Osteocyte (in vitro differentiated cells): ENCODE results near the gene CCDC86. TPM values are rescaled to one million over a fixed set of nuclear protein-coding genes. Genes with fewer than 3 reads are reported as not detected.

Experiments
- DNase-seq: peaks from one replicate; pipeline ENCODE4 v3.0.0; 2021; ENCODE audit warnings: mixed read lengths; ENCODE audit not compliant: unreplicated experiment; ENCODE audit errors: extremely low spot score
- H3K27ac Mint-ChIP-seq: one replicate; pipeline ENCODE4 v1.8.0; 2021; ENCODE audit warnings: mild to moderate bottlenecking, mixed read lengths; ENCODE audit not compliant: unreplicated experiment
- H3K27me3 Mint-ChIP-seq: one replicate; pipeline ENCODE4 v1.8.0; 2021; ENCODE audit warnings: mixed read lengths; ENCODE audit not compliant: unreplicated experiment
- H3K36me3 Mint-ChIP-seq: one replicate; pipeline ENCODE4 v1.8.0; 2021; ENCODE audit warnings: mixed read lengths; ENCODE audit not compliant: unreplicated experiment
- H3K4me1 Mint-ChIP-seq: one replicate; pipeline ENCODE4 v1.8.0; 2021; ENCODE audit warnings: mixed read lengths; ENCODE audit not compliant: unreplicated experiment
- H3K4me3 Mint-ChIP-seq: one replicate; pipeline ENCODE4 v1.8.0; 2021; ENCODE audit warnings: mild to moderate bottlenecking, moderate library complexity, mixed read lengths; ENCODE audit not compliant: unreplicated experiment
- H3K9me3 Mint-ChIP-seq: one replicate; pipeline ENCODE4 v1.8.0; 2021; ENCODE audit warnings: mixed read lengths; ENCODE audit not compliant: unreplicated experiment
- total RNA-seq: library from RNA; stranded (reverse); gene quantifications from 2 replicates; pipeline ENCODE4 v1.2.1, GENCODE V29; 2021
- TF ChIP-seq, protein P1 (sequence below): fragments of 200-600 bp; sonication (generic); IDR thresholded peaks from 2 replicates; pipeline ENCODE4 v1.5.0; 2021; ENCODE audit warnings: antibody characterized with exemption, mild to moderate bottlenecking, moderate library complexity

Gene CCDC86
- total RNA-seq, 1 donor from 2014 or later: 25.9 TPM

DNA sequence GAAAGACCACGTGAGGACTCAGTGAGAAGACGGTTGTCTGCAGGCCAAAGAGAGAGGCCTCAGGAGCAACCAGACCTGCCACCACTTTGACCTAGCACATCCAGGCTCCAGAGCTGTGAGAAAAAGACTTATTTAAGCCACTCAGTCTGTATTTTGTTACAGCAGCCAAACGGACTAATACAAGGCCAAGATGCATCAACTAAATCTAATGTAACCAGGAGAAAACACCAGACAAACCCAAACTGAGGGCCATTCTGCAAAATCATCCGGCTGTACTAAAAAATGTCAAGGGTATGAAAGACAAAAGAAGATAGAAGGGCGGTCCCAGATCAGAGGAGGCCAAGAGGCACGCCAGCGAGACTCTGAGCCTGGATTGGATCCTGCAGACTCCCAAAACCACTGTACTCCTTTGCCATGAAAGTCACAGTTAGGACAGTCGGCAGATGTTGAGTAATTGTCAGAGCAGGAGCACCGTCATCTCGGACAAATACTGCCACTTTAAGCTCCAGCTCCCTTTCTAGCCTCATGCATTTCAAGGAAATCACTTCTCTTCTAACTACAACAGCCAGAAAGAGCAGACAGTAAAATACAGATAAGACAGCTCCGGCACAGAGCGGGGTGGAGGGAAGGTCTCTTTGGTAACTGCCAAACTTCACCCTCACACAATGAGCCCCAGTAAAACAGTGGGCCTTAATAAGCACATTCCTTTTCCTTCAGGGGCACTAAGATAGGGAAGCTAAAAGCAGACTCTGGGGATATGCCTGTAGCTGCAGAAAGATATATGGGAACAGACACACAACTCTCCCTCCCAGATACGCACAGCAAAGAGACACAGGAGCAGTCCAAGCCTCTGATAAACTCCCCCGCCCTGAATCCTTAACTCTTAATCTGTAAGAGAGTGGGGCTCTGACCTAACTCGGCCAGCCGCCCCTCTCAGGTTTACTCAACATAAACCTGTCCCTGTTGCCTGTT lies 21.9 kb downstream of the CCDC86 start:
- peaks cover 6% of the 10 kb centered on the region for H3K27me3 Mint-ChIP-seq
- no peak overlapping the region for H3K27ac Mint-ChIP-seq
- DNase-seq: no peak
- H3K4me1 Mint-ChIP-seq: peaks cover 28% of the 10 kb centered on the region
- TF ChIP-seq, protein P1, sequence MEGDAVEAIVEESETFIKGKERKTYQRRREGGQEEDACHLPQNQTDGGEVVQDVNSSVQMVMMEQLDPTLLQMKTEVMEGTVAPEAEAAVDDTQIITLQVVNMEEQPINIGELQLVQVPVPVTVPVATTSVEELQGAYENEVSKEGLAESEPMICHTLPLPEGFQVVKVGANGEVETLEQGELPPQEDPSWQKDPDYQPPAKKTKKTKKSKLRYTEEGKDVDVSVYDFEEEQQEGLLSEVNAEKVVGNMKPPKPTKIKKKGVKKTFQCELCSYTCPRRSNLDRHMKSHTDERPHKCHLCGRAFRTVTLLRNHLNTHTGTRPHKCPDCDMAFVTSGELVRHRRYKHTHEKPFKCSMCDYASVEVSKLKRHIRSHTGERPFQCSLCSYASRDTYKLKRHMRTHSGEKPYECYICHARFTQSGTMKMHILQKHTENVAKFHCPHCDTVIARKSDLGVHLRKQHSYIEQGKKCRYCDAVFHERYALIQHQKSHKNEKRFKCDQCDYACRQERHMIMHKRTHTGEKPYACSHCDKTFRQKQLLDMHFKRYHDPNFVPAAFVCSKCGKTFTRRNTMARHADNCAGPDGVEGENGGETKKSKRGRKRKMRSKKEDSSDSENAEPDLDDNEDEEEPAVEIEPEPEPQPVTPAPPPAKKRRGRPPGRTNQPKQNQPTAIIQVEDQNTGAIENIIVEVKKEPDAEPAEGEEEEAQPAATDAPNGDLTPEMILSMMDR: no peak
- no peaks in the 10 kb centered on the region for H3K9me3 Mint-ChIP-seq
- H3K36me3 Mint-ChIP-seq: no peaks in the 10 kb centered on the region
- no peak overlapping the region for H3K4me3 Mint-ChIP-seq

DNA sequence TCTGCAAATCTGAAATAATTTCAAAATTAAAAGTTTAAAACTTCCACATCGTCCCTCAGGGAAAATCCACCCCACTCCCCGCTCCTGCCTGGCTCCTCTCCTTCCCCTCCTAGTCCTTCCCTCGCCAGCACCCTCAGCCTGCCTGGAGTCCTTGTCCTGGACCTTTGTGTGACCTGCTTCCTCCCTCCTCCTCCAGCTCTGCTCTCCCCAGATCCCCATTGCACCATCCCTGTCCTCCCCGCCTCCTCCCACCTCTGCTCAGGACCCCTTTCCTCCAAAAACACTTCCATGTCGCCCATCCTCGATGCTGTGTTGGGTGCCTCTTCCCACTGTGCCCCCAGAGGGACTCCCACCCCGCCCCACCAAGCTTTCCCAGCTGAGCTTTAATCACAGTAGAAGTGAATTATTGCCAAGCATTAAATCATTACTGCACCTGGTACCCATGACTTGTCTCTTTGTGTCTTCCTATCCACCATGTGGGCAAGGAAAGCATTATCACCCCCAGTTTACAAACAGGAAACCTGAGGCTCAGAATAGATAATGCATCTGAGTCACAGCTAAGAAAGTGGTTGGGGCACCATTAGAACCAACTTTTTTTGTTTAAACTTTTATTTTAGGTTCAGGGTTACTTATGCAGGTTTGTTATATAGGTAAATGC lies 23.1 kb downstream of the CCDC86 start:
- Mint-ChIP-seq H3K36me3 (no peaks in the 10 kb centered on the region), H3K27me3 (peaks cover 6% of the 10 kb centered on the region), H3K27ac (no peak overlapping the region), H3K4me1 (peaks cover 22% of the 10 kb centered on the region), H3K9me3 (no peaks in the 10 kb centered on the region), H3K4me3 (no peak overlapping the region)
- TF ChIP-seq, protein P1: no peak
- no peak for DNase-seq

DNA sequence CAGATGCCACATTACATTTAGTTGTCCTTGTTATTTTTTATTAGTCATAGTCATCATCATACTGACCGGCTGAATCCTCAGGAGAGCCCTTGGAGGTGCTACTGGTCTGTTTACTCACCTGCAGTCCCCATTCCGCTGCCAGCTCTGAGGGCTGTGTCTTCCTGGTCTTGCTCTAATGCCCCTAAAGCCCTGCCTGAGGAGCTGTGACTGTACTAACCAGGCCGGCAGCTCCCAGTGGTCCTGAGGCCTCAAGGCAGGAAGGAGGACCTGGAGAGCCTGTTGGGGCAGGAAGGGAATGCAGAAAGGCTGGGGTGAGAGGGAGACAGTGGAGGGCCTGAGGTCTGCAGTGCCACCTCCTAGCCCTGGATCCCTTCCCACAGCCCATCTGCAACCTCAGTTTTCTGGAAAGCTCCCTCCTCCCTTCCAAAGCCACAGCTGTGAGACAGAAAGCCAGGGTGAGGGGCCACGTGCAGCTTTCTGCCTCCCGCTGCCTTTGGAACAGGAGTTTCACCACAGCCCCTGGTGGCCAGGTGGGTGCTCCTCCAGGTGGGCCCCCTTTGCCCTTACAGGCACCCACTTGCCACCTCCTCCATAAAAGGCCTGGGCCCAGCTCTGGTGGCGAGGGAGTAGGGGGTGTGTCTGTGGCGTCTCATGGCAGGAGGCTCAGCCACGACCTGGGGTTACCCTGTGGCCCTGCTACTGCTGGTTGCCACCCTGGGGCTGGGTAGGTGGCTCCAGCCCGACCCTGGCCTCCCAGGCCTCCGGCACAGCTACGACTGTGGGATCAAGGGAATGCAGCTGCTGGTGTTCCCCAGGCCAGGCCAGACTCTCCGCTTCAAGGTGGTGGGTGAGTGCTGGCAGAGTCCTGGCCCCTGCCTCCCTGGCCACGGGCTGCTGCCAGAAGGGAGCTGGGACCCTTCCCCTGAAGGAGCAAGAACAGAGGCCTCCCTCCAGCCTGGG lies 25.3 kb downstream of the CCDC86 start, which contains the start of gene ZP1:
Gene ZP1 (plus strand): TSS at position 632 of the 960 bp plus-strand sequence. CDS start 20 bp downstream, at position 652.
- Mint-ChIP-seq H3K36me3 (no peaks in the 10 kb centered on the region), H3K9me3 (no peaks in the 10 kb centered on the region), H3K4me1 (peaks cover 25% of the 10 kb centered on the region), H3K4me3 (no peak within 1 kb of the TSS), H3K27ac (no peak within 1 kb of the TSS), H3K27me3 (peaks cover 6% of the 10 kb centered on the region)
- DNase-seq: no peak
- TF ChIP-seq, protein P1: no peak

DNA sequence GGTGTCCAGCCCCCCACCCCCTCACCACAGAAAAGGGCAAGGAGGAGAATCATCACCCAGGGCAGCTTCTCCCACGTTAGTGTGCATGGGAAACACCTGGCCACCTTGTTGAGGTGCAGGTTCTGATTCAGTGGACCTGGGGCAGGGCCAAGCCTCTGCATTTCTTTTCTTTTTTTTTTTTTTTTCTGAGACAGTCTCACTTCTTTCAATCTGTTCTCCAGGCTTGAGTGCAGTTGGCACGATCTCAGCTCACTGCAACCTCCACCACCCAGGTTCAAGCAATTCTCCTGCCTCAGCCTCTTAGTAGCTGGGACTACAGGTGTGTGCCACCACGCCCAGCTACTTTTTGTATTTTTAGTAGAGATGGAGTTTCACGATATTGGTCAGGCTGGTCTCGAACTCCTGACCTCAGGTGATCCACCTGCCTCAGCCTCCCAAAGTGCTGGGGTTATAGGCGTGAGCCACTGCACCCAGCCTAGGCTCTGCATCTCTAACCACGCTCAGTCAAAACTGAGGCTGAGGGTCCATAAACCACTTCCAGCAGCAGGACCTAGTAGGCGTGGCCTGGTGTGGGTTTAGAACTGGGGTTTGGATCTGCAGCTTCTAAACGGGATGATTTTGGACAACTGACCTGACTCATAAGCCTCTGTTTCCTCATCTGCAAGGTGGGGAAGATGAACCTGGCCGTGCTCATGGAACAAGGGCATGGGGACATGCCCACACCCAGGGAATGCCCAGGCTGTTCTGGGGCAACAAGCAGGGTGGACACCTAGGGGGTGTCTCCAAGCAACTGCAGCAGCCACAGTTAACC lies 26.2 kb downstream of the CCDC86 start:
- no peak for DNase-seq
- Mint-ChIP-seq H3K4me1 (peaks cover 29% of the 10 kb centered on the region), H3K36me3 (no peaks in the 10 kb centered on the region), H3K27me3 (peaks cover 3% of the 10 kb centered on the region), H3K4me3 (no peak overlapping the region), H3K9me3 (no peaks in the 10 kb centered on the region), H3K27ac (no peak overlapping the region)
- TF ChIP-seq, protein P1: no peak
